GM18870 (cell line): ENCODE data around the gene ABCG8.

Experiments
- ATAC-seq: cut with Tn5 transposase; IDR thresholded peaks from one replicate; pipeline ENCODE4 v1.9.1; 2021; ENCODE audit warnings: moderate library complexity; ENCODE audit not compliant: unreplicated experiment

ABCG8 gene

GRCh38 chr2:43855292-43855691 lies 16.5 kb downstream of the ABCG8 start:
- no peak for ATAC-seq

- ATAC-seq: no peak
These were observed 33.4 kb downstream of the ABCG8 start for GRCh38 chr2:43872151-43872550.

- no peak for ATAC-seq
These were observed 36.1 kb downstream of the ABCG8 start for GRCh38 chr2:43874776-43875451.

DNA sequence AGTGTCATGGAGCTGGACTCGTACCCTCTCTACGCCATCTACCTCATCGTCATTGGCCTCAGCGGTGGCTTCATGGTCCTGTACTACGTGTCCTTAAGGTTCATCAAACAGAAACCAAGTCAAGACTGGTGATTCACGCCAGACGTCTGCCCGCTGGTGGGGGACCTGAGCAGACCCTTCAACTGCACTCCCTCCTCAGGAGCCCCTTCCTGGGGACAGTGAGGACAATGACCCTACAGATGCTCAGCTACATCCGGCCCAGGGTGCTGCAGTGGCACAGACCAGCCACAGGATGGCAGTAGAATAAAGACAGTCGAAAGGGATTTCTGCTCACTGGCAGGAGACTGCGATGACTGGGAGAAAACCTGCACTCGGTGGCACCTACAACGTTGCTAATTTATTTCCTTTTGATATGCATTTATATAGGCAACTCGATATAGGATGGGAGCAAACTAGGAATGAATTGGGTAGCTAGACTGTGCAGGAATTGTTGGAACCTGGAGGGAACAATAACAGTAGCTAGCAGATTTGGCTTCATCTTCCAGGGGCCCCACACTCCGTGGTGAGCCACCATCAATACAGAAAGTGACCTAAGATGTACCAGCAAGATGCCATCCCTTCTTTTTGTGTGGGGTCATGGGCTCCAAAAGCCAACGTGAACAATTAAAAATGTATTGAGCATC lies 39.2 kb downstream of the ABCG8 start:
- ATAC-seq: no peak

DNA sequence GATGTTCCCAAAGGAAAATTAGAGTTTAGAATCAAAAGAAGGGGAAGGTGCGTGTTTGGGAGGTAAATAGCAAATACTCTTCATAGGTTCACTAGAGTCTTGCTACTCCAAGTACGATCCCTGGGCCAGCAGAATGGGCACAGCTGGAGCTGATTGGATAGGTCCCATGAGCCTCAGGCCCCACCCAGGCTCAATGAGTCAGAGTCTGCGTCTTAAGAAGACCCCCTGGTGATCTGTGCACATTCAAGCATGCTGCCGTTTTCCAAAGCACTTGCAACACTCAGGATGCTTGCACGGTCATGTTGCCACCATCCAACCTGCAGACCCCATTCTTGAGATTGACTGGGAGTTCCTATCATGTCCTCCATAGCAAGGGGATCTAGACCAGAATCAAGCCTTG lies 40.5 kb downstream of the ABCG8 start:
- ATAC-seq: no peak

GRCh38 chr2:43880471-43880870 lies 41.7 kb downstream of the ABCG8 start:
- no peak for ATAC-seq

- no peak for ATAC-seq
These were observed 42.2 kb downstream of the ABCG8 start for GRCh38 chr2:43880952-43881351.

DNA sequence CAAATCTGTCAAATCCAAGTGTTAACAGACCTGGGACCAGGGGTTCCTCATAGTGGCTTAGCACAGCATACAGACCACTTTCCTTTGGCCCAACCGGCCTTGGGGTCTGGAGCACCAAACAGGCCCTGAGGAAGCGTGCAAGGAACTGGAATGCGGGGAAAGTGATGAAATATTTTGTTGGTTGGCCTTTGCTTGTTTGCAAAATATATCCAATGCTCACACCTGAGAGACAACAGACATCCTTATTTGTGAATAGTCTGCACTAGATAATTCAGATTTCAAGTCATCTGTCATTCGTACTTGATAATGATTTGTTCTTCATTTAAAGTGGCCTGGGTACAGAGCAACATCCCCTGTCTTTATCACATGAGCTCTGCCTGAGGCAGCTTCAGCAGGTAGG lies 43.5 kb downstream of the ABCG8 start:
- no peak for ATAC-seq

GRCh38 chr2:43884689-43885088 lies 45.9 kb downstream of the ABCG8 start:
- no peak for ATAC-seq

- ATAC-seq: no peak
These were observed 46.4 kb downstream of the ABCG8 start for GRCh38 chr2:43885132-43885632.

DNA sequence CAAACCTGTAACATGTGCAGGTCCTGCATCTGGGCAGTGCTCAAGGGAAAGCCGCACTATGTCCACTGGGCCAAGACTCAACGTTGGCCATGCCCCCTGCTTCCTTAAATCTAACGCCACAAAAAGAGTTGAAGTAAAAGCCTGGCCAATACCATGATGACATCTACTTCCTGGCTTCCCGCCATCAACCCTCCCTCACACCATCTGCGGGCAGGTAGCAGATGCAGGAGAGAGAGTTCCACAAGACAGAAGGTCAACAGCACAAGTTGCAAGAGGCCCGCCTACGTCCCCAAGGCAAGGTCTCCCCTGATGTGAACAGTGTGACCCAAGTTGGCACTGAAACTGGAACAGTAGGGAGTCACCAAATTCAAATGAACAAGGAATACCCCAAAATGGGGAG lies 48.4 kb downstream of the ABCG8 start:
- no peak for ATAC-seq

- ATAC-seq: no peak
These were observed 50.6 kb downstream of the ABCG8 start for GRCh38 chr2:43889416-43889815.

DNA sequence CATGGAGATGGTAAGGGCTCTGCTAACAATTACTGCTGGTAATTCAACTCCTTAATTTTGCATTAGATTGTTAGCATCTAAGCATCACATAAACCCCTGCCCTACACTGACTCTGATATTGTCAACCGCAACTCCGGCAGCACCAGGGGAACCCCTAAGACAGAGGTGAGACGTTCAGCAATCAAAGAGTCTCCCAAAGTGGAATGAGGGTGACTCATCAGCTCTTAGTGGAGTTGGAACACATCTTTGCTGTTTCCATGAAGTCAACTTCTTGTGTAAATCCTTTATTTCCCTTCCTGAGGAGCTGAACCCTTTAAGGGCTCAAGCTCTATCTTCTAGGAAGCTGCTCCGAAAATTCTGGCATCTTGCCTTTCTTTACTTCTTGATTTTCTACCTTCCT lies 52.1 kb downstream of the ABCG8 start:
- ATAC-seq: no peak

DNA sequence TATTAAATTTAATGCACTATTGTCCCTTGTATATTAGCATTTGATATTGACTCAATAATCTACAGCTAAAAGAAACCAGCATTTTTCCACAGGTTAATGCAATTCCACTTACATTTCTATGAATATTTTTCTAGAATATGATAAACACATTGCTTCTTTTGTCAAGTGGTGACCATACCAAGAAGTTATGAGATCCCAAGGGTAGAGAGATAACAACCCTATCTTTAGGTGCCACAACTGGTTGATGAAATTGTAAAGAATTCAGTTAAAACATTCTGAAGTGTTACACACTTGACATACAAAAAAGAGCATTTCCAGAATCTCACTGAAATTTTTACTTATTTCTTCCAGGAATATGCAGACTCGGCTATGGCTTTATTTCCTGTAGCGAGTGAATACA lies 56.0 kb downstream of the ABCG8 start:
- ATAC-seq: no peak

DNA sequence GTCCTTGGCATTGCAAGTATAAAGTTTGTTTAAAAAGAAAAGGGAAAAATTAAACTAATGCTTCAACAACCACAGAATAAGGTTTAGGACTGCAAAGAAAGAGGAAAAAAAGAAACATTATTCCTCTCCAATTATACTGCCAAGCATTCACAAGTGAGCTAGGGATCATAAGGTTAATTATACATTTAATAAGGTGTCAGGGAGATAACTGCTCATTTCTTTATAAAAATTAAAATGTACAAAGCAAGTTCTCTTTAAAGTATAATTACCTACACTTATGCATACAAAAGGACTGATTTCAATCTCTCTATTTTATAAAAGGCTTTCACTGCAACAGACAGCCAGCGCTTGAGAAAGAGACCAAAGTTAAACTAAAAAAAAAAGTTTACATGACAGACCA lies 58.1 kb downstream of the ABCG8 start:
- no peak for ATAC-seq

GRCh38 chr2:43897492-43897891 lies 58.7 kb downstream of the ABCG8 start:
- no peak for ATAC-seq

- no peak for ATAC-seq
These were observed 59.5 kb downstream of the ABCG8 start for GRCh38 chr2:43898134-43898837.

DNA sequence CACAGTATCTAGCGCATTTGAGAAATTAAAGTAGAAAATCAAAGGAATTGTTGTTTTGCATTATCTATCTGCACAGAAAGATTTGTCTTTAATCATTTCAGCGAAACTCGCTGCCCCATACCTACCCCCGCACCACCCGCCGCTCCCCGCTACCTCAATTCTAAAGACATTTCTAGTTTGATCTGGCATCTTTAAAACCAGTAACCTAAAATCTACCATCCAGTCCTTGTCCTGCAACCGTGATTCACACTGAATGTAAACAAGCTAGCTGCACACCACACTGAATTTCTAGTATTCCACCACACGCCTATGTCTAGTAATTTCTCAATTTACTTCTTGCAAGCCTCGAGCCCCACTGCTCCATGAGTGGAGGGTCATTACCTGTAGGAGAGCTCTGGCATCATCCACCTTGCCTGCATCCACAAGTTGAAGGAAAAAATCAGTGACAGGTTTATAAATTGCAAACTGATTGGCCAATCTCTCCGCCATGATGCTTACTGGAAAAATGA lies 60.1 kb downstream of the ABCG8 start:
- no peak for ATAC-seq

- no peak for ATAC-seq
These were observed 60.8 kb downstream of the ABCG8 start for GRCh38 chr2:43899589-43899988.

DNA sequence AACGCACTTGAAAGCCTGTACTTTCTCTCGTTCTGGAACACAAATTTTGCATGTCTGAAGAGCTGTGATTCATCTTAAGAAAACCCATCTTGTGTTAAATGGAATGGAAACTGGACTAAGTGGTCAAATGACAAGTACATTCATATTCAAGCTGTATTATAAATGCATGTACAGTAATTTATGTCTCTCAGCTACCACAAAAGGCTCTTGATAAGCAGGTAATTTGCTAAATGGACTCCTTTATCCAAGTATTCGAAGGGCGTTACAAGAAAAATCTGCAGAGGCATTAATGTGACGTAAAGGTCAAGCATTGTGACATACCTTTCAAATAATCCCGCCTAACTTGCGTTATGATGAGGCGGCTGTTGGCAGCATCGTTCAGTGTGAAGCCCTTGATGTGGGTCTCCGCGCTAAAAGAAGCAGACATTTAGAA lies 66.6 kb downstream of the ABCG8 start:
- no peak for ATAC-seq

DNA sequence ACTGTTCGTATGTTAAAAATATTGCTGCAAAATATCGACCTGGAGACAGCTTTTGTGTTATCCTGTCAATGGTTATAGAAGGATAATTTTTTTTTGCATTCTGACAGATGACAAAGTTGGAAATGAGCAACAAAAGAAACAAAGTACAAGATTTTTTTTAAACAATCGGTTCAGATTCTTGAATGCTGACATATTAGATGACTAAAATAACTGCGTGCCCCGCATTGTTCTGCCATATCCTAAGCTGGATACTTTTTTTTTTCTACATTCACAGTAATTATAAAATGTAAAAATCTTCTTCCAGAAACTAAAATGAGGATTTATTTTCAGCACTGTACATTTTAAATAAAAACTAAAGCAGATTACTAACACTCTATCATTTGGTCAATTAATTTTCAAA lies 67.1 kb downstream of the ABCG8 start:
- no peak for ATAC-seq
